Liver (tissue), 9 donors: ENCODE results near the gene PIK3R6. TPM values are rescaled to one million over a fixed set of nuclear protein-coding genes. Genes with fewer than 3 reads are reported as not detected.

ENCODE experiments used
- DNase-seq: peaks from one replicate; pipeline ENCODE4 v3.0.0-alpha.2; 2017; ENCODE audit warnings: low spot score
- H3K27ac ChIP-seq, 2 donors: one replicate each; pipeline ENCODE4 v1.7.0; 2013; ENCODE audit warnings: inconsistent platforms in 2 of 2, low read length in 2 of 2, control low read depth in 1 of 2, low read depth in 1 of 2, mild to moderate bottlenecking in 1 of 2
- H3K27me3 ChIP-seq, 4 donors: one replicate each; pipeline versions ENCODE4 v1.6.1 to v1.7.0; 2013; ENCODE audit warnings: low read length in 3 of 4, inconsistent platforms in 1 of 4, mild to moderate bottlenecking in 1 of 4, moderate library complexity in 1 of 4; ENCODE audit not compliant: control insufficient read depth in 4 of 4, insufficient read depth in 4 of 4
- H3K36me3 ChIP-seq, 4 donors: one replicate each; pipeline versions ENCODE4 v1.6.1 to v1.7.0; 2013; ENCODE audit warnings: low read length in 3 of 4, mild to moderate bottlenecking in 3 of 4, low read depth in 1 of 4, moderate library complexity in 1 of 4; ENCODE audit not compliant: control insufficient read depth in 4 of 4, insufficient read depth in 3 of 4
- H3K4me1 ChIP-seq, 4 donors: one replicate each; pipeline versions ENCODE4 v1.6.1 to v1.7.0; 2013; ENCODE audit warnings: low read length in 3 of 4, mild to moderate bottlenecking in 3 of 4, moderate library complexity in 1 of 4; ENCODE audit not compliant: control insufficient read depth in 4 of 4, insufficient read depth in 4 of 4
- H3K4me3 ChIP-seq, 3 donors: one replicate each; pipeline versions ENCODE4 v1.6.1 to v1.7.0; 2013; ENCODE audit warnings: low read length in 3 of 3, control low read depth in 1 of 3, low read depth in 1 of 3, mild to moderate bottlenecking in 1 of 3
- H3K9ac ChIP-seq, 2 donors: one replicate each; pipeline ENCODE4 v1.7.0; 2013; ENCODE audit warnings: low read length in 2 of 2, mild to moderate bottlenecking in 2 of 2, moderate library complexity in 2 of 2, control low read depth in 1 of 2, low read depth in 1 of 2
- H3K9me3 ChIP-seq, 4 donors: one replicate each; pipeline versions ENCODE4 v1.6.1 to v1.7.0; 2013; ENCODE audit warnings: low read length in 3 of 4; ENCODE audit not compliant: control insufficient read depth in 4 of 4
- CTCF ChIP-seq: fragments of 150-350 bp; IDR thresholded peaks from 2 replicates; pipeline ENCODE4 v1.5.1; 2017; ENCODE audit warnings: improper control_type of control experiment, low read depth, low read length; ENCODE audit not compliant: missing input control
- EGR1 ChIP-seq, 2 donors: IDR thresholded peaks; 2 replicates each; pipeline ENCODE4 v1.6.1; 2016 to 2018; ENCODE audit warnings: antibody characterized with exemption in 2 of 2, low read depth in 2 of 2
- FOXA1 ChIP-seq: IDR thresholded peaks from 2 replicates; pipeline ENCODE4 v1.6.1; 2016; ENCODE audit warnings: antibody characterized with exemption
- FOXA2 ChIP-seq: IDR thresholded peaks from 2 replicates; pipeline ENCODE4 v1.6.1; 2016; ENCODE audit warnings: antibody characterized with exemption
- GABPA ChIP-seq, 2 donors: IDR thresholded peaks in 1 of 2; conservative IDR thresholded peaks in 1 of 2; 2 replicates each; pipeline ENCODE4 v1.6.1; 2016; ENCODE audit warnings: antibody characterized with exemption in 2 of 2, mild to moderate bottlenecking in 1 of 2, moderate library complexity in 1 of 2
- HNF4A ChIP-seq, 2 donors: conservative IDR thresholded peaks; 2 replicates each; pipeline ENCODE4 v1.6.1; 2016; ENCODE audit warnings: antibody characterized with exemption in 2 of 2, mild to moderate bottlenecking in 2 of 2
- HNF4G ChIP-seq: IDR thresholded peaks from 2 replicates; pipeline ENCODE4 v1.6.1; 2016; ENCODE audit warnings: antibody characterized with exemption
- MAX ChIP-seq: IDR thresholded peaks from 2 replicates; pipeline ENCODE4 v1.6.1; 2016; ENCODE audit warnings: antibody characterized with exemption
- NR2F2 ChIP-seq: IDR thresholded peaks from 2 replicates; pipeline ENCODE4 v1.6.1; 2016; ENCODE audit warnings: antibody characterized with exemption
- RAD21 ChIP-seq, 2 donors: IDR thresholded peaks; 2 replicates each; pipeline ENCODE4 v1.6.1; 2016; ENCODE audit warnings: antibody characterized with exemption in 2 of 2, mild to moderate bottlenecking in 2 of 2
- REST ChIP-seq: IDR thresholded peaks from 2 replicates; pipeline ENCODE4 v1.6.1; 2016; ENCODE audit warnings: antibody characterized with exemption, mild to moderate bottlenecking
- RXRA ChIP-seq, 2 donors: IDR thresholded peaks; 2 replicates each; pipeline ENCODE4 v1.6.1; 2017 to 2018; ENCODE audit warnings: antibody characterized with exemption in 2 of 2, mild to moderate bottlenecking in 1 of 2
- SP1 ChIP-seq: IDR thresholded peaks from 2 replicates; pipeline ENCODE4 v1.6.1; 2018; ENCODE audit warnings: antibody characterized with exemption, mild to moderate bottlenecking
- TAF1 ChIP-seq: conservative IDR thresholded peaks from 2 replicates; pipeline ENCODE4 v1.6.1; 2016; ENCODE audit warnings: antibody characterized with exemption, mild to moderate bottlenecking
- YY1 ChIP-seq: IDR thresholded peaks from 2 replicates; pipeline ENCODE4 v1.6.1; 2016; ENCODE audit warnings: antibody characterized with exemption, mild to moderate bottlenecking
- ZBTB33 ChIP-seq: IDR thresholded peaks from 2 replicates; pipeline ENCODE4 v1.6.1; 2016; ENCODE audit warnings: antibody characterized with exemption
- WGBS: extraction: QIAGEN DNeasy Blood & Tissue Kit; methylation state at CpG from one replicate; pipeline ENCODE4 v1.1.7; 2013; 5-methylcytosine and 5-hydroxymethylcytosine counted together
- polyA plus RNA-seq, 2 donors: library from polyadenylated mRNA; stranded (reverse) in 1 of 2; unstranded in 1 of 2; fragments of 200-250 nt in 1 of 2; fragments of >200 nt in 1 of 2; fragmentation: Nextera tagmentation in 1 of 2; extraction: Ambion mirVana in 1 of 2; gene quantifications; one replicate each; pipeline versions ENCODE4 v1.2.1 to v1.2.3, GENCODE V29; 2013 to 2015
- total RNA-seq, 2 donors: library from RNA; depleted of rRNA; stranded (reverse); fragments of >200 nt; gene quantifications; one replicate each; pipeline ENCODE4 v1.2.3, GENCODE V29; 2014
- TF ChIP-seq, protein P1 (sequence below): IDR thresholded peaks from 2 replicates; pipeline ENCODE4 v1.6.1; 2016; ENCODE audit warnings: antibody characterized with exemption
- donor health status: healthy.
- donor health status: healthy.
- donor health status: healthy.
- donor health status: healthy.
- donor health status: healthy.

PIK3R6 gene
- total and polyA plus RNA-seq, 4 donors: 0.15 to 0.37 (median 0.18) TPM

DNA sequence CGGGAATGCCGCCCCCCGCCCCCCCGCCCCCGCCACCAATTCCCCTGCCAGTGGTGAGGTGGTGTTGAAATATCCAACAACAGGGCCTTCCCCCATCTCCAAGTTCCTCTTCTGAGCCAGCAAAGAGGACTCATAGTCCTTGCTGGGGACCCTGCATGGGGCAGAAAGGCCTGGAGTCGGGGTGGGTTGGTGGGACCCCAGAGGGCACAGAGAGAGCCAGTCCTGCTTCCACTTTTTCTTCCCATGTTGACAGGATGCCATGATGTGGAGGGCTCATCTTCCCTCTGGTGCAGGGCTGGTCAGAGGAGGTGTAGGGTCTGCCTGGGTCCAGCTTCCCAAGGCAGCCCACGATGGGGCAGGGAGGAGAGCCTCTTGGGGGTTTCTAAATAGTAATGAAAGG, 49.0 kb upstream of the PIK3R6 start (continued):
- TF ChIP-seq ZBTB33 (no peak), CTCF (no peak)

DNA sequence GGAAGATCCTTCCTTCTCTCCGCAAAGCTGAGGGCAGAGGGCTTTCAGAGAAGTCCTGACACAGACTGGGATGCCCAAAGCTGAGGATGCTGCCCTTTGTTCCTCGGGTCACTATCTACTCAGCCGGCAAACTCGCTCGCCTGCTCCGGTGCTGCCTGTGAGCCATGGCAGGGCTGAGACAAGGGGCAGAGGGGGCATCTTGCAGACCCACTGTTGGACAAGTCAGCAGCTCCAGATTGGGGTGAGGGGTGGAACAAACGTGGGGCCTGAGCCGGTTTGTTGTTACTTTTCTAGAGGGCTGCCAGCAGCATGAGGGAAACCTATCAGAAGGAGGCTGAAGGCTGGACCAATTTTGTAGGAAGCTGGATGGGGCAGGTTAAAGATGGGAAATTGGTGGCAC, 47.1 kb upstream of the PIK3R6 start:
- Histone ChIP-seq H3K9ac (no peak overlapping the region), H3K27me3 (no peaks in the 10 kb centered on the region), H3K4me3 (no peak overlapping the region), H3K4me1 (no peaks in the 10 kb centered on the region), H3K27ac (no peak overlapping the region), H3K36me3 (no peaks in the 10 kb centered on the region), H3K9me3 (peaks cover 0 to 7% (median 2%) of the 10 kb centered on the region in 4 donors)
- no peak for DNase-seq
- 73% methylated on average over 8 of the region's 8 CpGs for WGBS
- TF ChIP-seq MAX (no peak), HNF4A (conservative IDR thresholded peaks at IDR 0.05) (no peak), HNF4G (no peak), ZBTB33 (no peak), TAF1 (no peak), CTCF (no peak), EGR1 (IDR thresholded peaks at IDR 0.05; ENCODE audit: low read depth in 2 of 2) (no peak), RXRA (IDR thresholded peaks at IDR 0.05) (no peak), FOXA2 (no peak), GABPA (IDR thresholded peaks at IDR 0.05 in 1 of 2, conservative IDR thresholded peaks at IDR 0.05 in 1 of 2) (no peak), REST (no peak), RAD21 (IDR thresholded peaks at IDR 0.05) (no peak), FOXA1 (no peak), NR2F2 (no peak), YY1 (no peak), SP1 (no peak)
- TF ChIP-seq, protein P1, sequence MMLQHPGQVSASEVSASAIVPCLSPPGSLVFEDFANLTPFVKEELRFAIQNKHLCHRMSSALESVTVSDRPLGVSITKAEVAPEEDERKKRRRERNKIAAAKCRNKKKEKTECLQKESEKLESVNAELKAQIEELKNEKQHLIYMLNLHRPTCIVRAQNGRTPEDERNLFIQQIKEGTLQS: no peak
